Uterus (tissue), 2 donors: Measurements from ENCODE around the gene GYG1.

ENCODE experiments used
- CTCF ChIP-seq, 4 experiments: fragments of 200-600 bp in 2 of 4; fragments of 450-650 bp in 2 of 4; sonication (generic) in 2 of 4; IDR thresholded peaks; one replicate each; pipeline ENCODE4 v1.5.1; 2016 to 2019; ENCODE audit warnings: antibody characterized with exemption in 4 of 4, mild to moderate bottlenecking in 2 of 4, moderate library complexity in 1 of 4
- POLR2A ChIP-seq, 2 donors: fragments of 450-650 bp; IDR thresholded peaks; one replicate each; pipeline ENCODE4 v1.6.1; 2016; ENCODE audit warnings: antibody characterized with exemption in 2 of 2, mild to moderate bottlenecking in 1 of 2, moderate library complexity in 1 of 2

- TF ChIP-seq CTCF (IDR thresholded peaks at IDR 0.05) = no peak
- TF ChIP-seq POLR2A (IDR thresholded peaks at IDR 0.05) = no peak
These were observed 15.6 kb upstream of the GYG1 start for GRCh38 chr3:148975696-148976095.
